ENCODE results near the gene ASGR2.
"Not testable (repeated sequence)": the region's sequence is repeated elsewhere in the genome, so short reads cannot be mapped to it uniquely, and the experiment has no call there.

ASGR2 gene

DNA sequence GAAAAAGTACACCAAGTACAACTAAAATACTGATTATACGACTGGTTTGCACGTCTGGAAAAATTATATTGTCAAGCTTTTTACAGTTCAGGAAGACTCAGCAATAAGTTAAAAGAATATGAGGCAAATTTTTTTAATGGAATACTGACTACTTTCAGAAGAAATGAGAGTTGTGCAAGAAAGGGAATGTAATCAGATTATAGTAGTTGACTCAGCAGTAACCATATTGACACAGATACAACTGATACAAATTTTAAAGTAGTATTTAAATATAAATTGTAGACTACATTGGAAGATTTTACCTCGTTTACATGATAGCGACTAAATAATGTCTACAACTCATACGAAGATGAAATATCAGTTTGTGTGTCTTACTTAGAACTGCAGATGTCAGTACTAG, 16.7 kb downstream of the ASGR2 start:
- peak; percentile 38 for DNase-seq

DNA sequence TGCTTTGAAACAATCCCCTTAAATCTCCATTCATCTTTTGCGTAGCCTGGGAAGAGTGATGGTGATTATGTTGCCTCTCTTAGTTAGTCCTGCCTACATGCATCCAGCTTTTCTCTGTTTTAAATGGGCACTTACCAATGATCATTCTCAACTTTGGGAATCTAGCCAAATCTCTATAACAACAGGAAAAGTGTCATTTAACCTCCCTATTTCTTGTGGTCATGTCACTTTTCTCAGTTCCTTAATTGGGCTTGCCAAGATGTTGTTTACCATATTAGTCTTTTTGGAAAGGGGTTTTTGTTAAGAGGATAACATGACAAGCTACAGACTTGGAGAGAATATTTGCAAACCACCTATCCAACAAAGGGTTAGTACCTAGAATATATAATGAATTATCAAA, 19.0 kb downstream of the ASGR2 start:
- DNase-seq, result peak; percentile 90

DNA sequence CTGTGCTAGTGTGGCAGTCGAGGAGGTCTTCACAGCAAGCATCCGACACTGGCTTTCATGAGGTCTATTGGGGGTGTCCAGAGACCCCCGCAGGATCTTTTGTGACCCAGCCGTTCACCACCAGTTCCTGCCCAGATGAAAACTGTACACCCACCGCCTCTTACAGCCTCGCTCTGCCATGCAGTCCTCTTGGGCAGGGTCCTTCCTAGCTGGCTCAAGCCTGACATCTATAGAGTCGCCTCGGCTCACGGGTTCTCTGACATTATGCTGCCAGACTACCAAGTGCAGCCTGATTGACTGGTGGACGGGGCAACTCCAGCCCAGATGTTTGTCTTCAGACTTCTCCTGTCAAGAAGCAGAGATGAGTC, 20.0 kb downstream of the ASGR2 start:
- DNase-seq, result no peak

DNA sequence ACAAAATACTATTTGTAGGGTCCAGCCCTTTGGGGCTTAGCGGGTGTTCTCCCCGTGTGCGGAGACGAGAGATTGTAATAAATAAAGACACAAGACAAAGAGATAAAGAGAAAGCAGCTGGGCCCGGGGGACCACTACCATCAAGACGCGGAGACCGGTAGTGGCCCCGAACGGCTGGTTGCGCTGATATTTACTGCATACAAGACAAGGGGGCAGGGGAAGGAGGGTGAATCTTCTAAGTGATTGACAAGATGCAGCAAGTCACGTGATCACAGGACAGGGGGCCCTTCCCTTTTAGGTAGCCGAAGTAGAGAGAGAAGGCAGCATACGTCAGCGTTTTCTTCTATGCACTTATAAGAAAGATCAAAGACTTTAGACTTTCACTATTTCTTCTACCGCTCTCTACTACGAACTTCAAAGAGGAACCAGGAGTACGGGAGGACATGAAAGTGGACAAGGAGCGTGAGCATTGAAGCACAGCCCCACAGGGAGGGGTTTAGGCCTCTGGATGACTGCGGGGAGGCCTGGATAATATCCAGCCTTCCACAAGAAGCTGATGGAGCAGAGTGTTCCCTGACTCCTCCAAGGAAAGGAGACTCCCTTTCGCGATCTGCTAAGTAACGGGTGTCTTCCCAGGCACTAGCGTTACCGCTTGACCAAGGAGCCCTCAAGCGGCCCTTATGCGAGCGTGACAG, 23.2 kb downstream of the ASGR2 start:
- DNase-seq, result peak; percentile 40

DNA sequence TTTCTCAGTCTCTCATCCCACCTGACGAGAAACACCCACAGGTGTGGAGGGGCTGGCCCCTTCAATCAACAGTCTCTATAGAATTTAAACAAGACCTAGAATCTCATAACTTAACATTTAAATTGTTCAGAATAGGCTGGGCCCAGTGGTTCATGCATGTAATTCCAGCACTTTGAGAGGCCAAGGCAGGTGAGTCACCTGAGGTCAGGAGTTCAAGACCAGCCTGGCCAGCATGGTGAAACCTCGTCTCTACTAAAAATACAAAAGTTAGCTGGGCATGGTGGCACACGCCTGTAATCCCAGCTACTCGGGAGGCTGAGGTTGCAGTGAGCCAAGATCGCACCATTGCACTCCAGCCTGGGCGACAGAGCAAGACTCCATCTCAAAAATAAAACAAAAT, 25.1 kb downstream of the ASGR2 start:
- not testable (repeated sequence) for DNase-seq

DNA sequence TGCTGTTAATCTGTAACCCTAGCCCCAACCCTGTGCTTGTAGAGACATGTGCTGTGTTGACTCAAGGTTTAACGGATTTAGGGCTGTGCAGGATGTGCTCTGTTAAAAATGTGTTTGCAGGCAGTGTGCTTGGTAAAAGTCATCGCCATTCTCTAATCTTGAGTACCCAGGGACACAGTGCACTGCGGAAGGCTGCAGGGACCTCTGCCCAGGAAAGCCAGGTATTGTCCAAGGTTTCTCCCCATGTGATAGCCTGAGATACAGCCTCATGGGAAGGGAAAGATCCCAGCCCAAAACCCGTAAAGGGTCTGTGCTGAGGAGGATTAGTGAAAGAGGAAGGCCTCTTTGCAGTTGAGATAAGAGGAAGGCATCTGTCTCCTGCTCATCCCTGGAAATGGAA, 26.2 kb downstream of the ASGR2 start:
- DNase-seq, result not testable (repeated sequence)

DNA sequence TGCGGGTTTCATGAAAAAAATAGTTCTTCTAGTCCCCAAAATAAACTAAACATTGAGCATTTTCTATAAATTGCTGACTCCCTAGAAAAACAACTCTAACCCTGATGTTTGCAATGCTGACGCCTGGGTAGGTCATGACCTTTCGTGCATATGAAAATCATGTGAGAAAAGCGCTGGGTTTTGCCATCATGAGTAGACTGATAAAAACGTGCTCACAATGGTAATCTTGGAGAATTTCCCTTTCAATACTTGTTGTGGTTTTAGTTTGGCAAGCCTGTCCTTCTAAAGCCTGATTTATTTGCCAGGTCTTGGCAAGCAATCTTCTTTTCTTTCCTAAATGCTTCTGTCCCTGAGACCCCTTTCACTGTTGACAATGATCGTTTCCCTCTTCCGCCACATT, 30.5 kb downstream of the ASGR2 start:
- DNase-seq, result peak; percentile 66

DNA sequence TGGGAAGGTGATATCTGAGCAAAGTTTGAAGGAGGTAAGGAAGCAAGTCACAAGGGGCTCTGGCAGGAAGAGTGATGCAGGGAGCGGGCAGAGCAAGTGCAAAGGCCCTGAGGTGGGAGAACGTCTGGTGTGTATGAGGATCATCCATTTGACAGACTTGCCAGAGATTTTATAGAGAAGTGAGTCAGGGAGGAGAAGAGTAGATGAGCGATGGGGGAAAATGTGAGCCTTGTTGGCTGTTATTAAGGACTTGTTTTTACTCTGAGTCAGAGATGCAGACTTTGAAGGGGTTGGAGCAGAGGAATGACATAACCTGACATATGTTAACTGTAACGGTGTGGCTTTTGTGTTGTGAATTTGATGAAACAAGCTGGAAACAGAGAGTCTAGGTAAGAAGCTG, 31.0 kb downstream of the ASGR2 start:
- peak; percentile 56 for DNase-seq

DNA sequence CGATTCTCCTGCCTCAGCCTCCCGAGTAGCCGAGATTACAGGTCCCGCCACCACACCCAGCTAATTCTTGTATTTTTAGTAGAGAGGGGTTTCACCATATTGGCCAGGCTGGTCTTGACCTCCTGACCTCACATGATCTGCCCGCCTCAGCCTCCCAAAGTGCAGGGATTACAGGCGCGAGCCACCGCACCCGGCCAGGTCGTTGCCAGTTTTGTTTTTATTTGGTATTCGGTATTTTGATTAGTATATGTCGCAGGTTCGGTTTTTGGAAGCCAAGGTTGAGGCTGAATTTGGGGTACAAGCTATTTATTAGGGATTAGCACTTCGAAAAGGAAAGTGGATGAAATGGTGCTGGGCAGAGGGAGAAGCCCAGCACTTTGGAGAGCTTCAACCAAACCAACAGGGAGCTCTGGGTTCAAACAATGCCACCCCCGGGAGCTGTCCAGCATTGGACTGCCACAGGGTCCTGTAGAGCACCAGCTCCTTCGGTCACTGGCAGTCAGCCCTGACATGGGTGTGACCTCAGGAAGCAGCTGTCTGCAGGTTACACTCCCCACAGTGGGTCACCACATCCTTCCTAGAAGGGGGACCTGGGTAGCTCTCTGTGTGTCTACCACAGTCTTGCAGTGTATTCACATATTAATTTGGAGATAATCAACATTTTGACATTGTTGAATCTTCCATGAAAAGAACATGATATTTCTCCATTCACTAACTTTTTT, 33.1 kb downstream of the ASGR2 start:
- DNase-seq, result no peak

DNA sequence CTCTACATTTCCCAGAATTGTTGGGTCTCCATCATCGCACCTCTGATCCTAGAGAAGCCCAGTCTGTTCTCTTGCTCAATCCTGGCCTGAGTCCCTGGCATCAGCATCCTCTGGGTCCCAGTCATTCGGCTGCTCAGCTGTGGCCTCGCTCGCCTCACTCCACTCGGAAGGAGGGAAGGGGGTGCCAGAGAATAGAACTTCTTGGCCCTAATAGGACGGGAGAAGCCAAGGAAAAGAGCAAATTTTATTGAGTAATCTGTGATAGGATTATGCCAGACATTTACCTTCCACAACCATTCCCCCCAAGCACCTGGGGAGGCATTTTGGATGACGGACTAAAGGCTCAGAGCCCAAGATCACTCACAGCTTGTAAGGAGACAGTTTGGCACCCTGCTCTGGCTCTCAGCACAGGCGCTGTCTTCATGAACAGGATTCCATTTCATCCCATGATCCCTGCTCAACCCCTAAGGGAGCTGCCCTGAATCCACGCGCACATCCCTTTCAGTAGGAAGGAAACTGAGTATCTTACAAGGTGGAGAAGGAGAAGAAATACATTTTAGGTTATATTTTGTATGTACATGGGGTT, 34.1 kb downstream of the ASGR2 start:
- DNase-seq, result no peak

DNA sequence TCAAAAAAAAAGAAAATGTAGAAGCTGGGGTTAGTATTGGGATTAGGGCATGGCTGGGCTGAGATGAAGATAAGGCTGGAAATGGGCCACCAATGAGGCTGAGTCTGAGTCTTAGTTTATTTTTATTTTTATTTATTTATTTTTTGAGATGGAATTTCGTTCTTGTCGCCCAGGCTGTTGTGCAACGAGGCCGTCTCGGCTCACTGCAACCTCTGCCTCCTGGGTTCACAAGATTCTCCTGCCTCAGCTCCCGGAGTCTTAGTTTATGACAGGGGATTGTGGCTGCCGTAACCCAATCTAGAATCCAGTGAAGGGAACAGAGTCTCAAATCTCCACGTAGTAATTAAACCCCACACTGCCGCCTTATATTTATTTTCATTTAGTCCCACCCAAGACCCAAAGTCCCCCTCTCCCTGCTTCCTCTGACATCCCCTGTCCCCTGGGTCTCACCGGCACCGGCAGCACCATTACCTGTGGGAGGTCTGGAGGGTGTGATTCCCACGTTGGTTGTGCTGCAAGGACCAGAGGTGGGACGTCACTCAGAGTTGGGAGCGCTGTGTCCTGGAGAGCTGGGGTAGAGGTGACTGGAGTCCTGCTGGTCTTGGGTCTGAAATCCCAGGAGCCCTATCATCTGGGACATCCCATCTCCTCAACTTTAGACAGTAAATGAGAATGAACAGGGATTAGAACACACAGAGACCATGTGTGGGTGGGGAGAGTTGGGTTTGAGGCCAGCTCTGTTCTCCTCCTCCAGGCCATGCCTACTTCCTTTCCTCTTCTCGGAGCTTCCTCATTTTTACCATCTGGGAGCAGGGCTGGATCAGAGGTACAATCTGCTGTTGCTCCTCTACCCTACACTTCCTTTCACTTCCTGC, 34.8 kb downstream of the ASGR2 start, which contains the start of gene CLEC10A:
TSS of gene CLEC10A (minus strand) at position 671 of the 875 bp plus-strand sequence. CDS start 1,439 bp downstream, outside the sequence.
- DNase-seq, result peak; percentile 78

DNA sequence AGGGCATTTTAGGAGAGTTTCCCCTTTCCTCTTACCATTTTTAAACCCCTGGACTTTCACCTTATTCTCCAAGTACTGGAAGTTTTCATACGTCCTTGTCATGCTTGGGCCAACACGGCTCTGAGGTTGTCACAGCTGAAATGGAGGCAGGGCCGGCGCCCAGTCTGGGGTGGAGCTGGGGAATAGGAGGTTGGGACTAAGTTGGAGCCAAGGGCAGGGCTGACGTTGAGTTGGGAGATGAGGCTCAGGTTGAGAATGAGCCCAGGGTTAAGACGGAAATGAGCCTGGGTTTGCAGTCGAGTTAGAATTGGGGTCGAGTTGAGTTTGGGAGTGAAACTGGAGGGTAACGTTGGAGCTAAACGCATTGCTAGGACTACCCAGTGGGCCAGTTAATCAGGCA, 35.9 kb downstream of the ASGR2 start:
- DNase-seq, result no peak

DNA sequence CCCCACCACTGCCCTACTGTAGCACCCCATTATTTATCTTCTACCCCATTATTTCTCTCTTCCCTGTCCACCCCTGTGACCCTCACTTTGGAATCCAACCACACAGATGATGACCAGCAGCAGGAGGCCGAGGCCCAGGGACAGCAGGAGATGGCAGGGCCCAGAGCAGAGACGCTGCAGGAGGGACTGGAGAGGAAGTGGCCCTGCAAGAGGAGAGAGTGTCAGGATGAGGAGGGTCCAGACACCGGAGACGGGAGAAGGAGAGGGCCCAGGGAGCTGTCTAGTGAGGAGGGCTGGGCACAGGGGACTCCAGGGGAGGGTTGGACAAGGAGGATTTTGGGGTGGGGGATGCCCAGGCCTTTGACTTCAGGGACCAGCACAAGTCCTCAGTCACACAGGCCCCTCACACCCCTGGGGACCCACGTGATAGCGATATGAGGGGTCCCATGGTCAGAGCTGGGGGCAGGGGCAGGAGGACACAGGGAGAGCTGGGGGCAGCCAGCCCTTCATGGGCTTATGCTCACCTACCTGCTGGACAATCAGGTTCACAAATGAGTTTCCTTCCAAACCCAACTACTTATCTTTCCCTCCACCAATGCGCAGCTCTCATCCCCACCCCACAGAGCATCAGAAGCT, 36.6 kb downstream of the ASGR2 start:
- no peak for DNase-seq

DNA sequence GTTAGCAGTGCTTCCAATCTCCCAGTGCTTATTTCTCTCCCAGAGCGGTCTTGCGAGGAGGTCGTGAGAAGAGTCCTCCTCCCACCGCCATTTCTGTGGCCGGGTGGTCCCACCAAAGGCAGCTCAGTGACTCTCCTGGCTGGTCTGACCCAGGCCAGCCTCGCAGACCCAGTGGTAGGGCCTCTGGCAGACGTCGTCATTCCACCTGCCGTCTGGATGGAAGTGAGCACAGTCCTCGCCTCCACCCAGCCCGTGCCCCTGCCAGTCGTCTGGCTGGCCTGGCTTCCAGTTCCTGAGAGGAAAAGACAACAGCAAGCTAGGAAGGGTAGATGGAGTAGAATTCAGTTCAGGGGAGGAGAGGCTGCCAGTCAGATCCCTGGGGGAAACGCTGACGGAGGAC, 39.7 kb downstream of the ASGR2 start:
- no peak for DNase-seq

DNA sequence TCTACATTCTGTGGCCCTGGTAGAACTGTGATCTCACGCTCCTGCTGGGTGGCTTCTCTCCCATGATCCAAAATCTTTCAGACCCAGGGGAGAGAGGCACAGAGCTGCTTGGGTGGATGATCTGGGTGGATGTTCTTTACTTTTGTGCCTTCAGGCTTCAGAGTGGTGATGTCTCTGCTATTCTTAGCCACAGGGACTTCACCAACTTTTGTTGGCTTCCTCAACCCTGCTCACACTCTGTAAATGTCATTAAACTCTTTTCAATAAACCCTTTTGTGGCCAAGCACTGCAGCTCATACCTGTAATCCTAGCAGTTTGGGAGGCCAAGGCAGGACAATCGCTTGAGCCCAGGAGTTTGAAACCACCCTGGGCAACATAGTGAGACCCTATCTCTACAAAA, 42.2 kb downstream of the ASGR2 start:
- DNase-seq, result no peak

DNA sequence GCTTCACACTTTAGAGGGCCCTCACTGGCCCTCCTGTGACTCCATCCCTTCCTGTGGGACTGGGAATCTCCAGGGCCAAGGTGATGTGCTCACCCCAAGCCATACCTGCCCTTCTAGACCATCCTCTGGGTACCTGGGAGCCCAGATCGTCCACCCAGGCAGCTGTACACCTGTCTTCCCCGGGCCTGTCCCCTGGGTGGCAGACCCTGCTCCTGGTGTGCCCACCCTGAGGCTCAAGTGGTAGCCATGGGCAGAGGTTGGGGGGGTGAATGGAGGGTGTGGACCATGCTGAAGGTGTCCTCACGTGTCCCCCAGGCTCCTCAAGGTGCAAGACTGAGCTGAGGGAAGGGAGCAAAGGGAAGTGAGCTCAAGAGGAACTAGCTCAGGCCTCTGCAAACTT, 43.9 kb downstream of the ASGR2 start:
- DNase-seq, result no peak

DNA sequence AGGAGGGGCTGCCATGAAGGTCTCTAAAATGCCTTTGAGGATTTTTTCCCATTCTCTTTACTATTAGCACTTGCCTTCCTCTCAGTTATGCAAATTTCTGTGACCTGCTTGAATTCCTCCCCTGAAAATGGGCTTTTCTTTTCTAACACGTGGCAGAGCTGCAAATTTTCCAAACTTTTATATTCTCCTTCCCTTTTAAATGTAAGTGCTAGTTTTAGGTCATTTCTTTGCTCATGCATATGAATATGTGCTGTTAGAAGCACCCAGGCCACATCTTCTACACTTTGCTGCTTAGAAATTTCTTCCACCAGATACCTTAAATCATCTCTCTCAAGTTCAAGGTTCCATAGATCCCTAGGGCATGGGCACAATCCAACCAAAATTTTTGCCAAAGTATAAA, 46.4 kb downstream of the ASGR2 start:
- DNase-seq, result no peak

DNA sequence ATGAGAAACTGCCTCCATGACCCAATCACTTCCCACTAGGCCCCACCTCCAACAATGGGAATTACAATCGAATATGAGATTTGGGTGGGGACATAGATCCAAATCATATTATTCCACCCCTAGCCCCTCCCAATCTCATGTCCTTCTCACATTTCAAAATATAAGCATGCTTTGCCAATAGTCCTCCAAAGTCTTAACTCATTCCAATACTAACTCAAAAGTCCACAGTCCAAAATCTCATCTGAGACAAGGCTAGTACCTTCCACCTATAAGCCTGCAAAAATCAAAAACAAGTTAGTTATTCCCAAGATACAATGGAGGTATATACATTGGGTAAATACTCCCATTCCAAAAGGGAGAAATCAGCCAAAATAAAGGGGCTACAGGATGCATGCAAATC, 47.4 kb downstream of the ASGR2 start:
- DNase-seq, result no peak

DNA sequence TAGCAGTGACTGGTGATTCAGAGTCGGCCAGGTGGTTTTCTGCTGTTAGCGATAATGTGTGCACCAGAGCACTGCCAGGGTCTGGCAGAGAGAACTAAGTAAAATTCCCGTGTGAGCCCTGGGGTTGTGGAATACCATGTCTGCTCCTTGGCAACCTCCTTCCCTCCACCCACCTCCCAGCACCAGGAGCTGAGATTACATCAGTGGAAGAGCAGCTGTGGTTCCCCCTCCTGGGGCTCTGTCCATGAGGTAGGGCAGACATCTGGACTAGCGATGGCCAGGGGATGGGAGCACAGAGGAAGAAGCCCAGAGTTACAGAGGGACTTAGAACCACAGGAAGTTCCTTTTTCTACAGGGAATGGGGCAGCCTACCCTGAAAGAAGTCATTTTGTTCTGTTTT, 50.4 kb downstream of the ASGR2 start:
- DNase-seq, result no peak

DNA sequence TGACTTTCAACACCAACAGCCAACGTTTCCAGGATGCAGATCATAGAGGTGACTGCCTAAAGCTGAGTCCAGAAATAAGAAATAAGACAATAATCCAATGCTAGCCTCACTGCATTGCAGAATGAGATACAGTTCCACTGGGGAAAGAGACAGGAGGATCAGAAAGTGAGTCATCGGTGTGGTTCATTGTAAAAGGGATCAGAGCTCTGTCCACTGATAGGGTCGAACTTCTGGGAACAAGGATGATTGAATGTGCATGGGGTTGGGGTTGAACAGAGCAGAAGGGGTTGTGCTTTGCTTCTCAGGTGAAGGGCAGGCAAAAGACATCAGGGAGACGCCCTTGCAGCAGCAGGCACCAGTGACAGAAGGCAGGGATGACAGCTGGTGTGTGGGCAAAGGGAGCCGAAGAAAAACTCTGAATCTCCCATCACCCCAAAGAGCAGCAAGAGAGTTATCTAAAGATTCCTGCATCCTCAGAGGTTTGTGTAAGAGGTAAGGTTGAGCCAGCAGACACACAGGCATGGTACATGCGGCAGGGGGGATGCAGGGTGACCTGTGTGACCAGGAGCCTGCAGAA, 51.0 kb downstream of the ASGR2 start:
- no peak for DNase-seq

DNA sequence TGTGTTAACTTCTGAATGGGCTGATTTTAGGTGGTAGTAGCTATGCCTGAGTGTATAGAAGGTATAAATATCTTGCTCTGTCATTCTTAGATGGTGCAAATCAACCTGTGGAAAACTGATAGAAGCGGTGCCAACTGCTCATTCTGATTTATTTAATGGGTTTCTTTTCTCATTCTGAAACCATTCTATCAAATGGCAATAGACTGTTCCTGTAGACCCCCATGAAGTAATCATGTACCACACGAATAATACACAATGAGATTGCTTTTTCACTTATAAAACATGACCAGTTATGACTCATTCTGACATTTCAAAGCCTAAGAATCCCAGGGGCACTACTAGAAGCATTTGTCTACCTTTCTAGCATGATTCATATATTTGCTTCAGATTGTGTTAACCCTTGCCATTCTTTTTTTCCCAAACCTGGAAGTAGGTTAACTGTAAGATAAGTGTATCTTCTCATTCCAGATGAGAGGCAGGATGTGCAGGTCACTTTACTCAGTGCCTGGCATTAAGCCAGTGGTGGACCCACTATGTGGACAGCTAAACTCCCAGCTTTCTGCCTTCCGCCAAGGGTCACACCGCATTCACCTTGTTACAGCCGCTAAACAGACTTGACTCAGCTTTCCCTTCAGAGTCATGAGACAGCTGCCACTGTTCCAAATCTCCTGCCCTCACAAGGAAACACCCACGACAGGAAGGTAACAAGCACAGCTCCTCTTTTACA, 54.3 kb downstream of the ASGR2 start:
- DNase-seq, result peak; percentile 36

Measured in suppressor macrophage treated with lipopolysaccharide for 4 hours (primary cell).